ENCODE measurements around the gene CHRM4.

CHRM4 gene

DNA sequence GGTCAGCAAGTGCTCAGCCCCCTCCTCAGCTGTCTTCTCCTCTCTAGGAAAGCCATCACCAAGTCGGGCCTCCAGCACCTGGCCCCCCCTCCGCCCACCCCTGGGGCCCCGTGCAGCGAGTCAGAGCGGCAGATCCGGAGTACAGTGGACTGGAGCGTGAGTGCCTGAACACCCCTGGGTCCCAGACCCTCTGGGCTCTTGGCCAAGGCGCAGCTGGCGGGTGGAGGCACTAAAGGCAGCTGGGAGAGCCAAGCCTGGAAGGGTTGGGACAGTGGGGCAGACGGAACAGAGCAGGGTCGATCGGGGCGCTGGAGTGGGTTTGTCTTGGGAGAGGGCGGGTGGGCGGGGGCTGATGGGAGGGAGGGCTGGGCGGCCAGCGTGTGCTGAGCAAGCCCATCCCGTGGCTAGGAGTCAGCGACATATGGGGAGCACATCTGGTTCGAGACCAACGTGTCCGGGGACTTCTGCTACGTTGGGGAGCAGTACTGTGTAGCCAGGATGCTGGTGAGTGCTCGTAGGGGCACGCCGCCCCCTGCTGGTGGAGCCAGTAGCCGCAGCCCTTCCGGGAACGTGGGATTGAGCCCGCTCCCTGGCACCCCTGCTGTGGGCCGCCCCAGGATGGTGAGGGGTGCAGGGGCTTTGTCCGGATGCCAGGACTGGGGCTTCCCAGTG is 24.2 kb downstream of the CHRM4 start:
- peak; percentile 84 for DNase-seq

DNA sequence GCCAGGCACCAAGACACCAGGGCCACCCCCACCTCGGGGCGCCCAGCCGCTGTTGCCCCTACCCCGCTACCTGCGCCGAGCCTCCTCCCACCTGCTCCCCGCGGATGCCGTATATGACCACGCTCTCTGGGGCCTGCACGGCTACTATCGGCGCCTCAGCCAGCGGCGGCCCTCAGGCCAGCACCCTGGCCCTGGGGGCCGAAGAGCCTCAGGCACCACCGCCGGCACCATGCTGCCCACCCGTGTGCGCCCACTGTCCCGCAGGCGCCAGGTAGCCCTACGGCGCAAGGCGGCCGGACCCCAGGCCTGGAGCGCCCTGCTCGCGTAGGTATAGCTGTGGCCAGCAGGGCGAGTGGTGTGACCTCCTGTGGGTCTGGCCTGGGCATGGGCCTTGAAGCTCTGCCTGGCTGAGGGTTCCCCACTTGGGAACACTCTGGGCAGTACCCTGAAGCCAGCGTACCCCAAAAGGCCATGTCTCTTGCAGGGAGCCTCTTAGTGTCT is 24.9 kb downstream of the CHRM4 start:
- DNase-seq = no peak

DNA sequence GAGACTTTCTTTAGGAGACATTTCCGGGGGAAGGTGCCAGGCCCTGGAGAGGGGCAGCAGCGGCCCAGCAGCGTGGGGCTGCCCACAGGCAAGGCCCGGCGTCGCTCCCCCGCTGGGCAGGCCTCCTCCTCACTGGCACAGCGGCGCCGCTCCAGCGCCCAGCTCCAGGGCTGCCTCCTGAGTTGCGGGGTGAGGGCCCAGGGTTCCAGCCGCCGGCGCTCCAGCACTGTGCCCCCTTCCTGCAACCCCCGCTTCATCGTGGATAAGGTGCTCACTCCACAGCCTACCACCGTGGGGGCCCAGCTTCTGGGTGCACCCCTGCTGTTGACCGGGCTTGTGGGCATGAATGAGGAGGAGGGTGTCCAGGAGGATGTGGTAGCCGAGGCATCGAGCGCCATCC is 25.3 kb downstream of the CHRM4 start:
- DNase-seq = no peak

DNA sequence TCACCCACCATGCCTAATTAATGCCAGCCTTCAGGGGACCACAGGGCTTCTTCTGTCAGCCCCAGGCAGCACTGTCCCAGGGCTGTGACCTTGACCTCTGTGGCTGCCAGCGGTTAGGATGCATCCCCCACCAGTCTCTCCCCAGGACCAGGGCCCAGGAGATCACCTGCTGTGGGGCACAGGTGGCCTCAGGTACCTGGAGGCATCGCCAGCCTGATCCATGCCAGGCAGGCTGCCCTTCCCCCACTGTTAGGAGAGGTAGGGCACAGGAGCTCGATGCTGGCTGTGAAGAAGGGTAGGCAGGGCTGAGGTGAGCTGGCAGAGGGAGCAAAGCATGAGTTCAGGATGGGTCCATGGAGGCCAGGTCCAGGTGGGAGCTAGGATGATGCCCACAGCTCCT is 26.8 kb downstream of the CHRM4 start:
- DNase-seq = no peak

DNA sequence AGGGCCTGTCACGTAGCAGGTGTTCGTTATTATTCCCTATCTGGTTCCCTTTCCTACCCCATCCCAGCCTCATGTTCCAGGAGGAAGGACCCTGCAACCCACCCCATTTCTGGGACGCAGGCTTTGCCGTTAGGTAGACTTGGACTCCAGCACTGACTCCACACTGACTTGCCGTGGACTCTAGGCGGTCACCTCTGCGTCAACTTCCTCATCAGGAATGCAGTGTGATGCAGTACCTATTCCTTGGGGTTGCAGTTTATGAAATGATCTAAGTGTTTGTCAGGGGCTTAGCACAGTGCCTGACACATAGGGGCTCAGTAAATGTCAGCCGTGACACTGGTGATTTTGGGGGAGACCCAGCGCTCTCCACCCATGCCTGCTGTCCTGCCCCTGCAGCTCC is 27.5 kb downstream of the CHRM4 start:
- DNase-seq = no peak

DNA sequence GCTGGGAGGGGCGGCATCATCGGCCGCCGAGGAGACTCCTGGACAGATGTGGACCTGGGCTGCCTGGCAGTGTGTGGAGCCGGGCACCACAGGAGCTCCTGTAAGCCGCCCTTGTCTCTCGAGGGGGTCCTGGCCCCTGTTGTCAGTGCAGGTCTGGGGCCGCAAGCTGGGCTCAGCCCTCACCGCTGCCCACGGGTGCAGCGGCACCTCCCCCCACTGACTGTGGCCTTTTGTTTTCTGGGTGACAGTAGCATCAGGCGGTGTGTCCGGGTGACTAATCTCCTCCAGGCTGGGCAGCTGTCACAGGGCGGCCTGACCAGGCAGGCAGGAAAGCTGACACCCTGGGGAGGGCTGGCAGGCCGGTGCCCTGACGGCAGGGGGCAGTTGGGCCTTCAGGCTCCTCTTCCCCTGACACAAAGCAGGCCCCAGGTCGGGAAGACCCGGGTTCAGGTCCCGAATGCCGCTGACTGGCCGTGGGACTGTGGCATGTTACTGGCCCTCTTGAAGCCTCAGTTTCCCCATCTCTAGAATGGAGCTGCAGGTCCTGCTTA is 28.0 kb downstream of the CHRM4 start:
- no peak for DNase-seq

DNA sequence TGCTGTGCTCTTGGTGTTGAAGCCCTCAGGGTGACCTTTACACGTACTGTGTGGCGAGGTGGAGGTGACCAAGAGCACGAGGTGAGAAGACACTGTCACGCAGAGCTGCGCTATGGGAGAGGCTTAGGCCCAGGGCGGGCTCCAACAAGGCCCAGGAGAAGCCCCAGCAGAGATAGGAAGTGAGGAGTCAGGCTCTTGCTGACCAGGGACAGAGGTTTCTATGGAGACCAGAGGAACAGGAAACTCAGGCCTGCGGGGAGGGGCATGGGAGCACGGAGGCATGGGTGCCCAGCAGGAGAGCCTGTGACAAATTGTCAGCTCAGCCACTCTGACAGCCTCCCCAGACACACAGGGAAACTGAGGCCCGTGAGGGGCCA is 28.6 kb downstream of the CHRM4 start:
- no peak for DNase-seq

DNA sequence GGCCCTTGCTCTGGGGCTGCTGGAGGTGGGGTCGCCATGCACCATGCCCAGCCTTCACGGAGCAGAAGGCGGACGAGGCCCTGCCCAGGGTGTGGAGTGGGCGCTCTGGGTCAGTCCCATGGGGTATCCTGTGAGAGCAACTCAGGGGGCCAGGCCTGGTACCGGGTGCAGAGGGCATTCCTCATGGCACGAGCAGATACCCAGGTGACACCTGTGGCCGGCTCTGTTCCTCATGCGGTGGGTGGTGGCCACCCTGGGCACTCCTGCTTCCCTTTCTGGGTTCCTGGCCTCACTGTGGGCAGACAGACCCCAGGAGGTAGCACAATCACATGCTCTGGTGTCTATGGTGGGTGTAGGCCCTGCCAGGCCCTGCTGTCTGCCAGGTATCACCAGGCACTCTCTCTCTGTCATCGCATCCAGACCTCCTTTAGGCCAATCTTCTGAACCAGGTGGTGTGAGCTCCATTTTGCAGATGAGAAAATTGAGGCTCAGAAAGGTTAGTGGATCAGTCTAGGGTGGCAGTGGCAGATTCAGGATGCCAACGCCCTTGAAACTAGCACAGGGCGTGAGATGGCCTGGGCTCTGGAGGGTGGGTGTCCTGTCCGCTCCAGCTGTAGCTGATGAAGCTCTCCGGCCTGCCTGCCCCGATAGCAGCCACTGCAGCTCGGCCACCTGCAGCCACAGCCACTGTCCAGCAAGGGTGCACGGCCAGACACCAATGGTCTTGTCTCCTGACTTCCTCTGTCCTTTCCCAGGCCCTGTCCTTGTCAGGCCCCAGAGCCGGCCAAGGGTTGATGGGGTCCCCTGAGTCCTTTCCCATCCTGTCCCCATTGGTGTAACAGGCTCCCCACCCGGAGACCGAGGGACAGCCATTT is 29.2 kb downstream of the CHRM4 start:
- no peak for DNase-seq

DNA sequence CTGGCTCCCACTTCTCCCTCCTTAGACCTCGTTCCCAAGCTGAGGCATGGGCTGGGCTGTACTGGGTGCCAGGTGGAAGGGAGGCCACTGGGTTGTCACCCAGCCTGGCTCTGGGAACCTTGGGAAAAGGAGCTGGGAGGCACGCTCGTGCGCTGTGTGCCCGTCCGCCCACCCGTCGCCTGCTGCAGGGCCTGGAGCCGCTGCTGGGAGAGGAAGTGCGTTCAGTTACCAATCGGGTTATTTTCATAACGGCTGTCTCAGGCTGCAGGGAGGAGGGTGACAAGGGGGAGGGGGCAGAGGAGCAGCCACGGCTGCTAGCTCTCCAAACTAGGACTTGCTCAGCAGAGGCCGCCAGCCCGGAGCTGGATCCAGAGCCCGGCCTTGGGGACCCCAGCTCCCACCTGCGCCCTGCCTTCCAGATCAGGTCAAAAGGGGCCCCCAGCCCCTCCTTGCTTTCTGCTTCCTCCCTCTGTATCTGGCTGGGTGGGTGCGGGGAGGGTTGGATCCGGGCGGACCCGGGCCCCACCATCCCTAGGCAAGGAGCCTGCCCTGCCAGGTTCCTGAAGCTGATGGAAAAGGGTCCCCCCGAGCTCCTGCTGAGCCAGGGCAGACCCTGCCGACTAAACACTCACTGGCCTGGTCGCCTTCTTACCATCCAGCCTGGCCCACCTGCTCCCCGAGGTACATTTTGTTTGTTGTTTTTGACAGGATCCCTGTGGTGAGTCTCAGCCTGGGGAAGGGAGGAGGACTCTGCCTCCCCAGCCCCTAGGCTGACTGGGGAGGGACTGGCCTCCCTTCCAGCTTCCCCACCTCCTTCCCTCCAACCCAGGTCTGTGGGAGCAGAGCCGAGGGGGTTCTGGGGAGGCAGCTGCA is 30.1 kb downstream of the CHRM4 start:
- peak; percentile 76 for DNase-seq

DNA sequence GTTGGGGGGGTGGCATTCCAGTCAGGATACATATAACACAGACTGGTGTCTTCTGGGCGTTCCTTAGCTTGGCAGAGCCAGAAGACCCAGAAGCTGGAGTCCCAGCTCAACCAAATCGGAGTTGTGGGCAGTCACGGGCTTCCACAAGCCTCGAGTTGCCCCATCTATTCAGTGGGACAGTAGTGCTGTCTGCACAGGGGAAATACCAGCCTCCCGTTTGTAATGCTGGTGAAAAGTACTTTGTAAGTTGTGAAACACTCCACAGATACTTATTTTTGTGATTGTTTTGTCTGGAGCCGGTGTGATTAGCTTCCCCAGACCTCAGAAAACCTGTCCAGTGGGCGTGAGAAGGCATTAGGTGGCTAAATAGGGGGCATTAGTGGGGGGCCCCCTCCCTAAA is 30.7 kb downstream of the CHRM4 start:
- no peak for DNase-seq

DNA sequence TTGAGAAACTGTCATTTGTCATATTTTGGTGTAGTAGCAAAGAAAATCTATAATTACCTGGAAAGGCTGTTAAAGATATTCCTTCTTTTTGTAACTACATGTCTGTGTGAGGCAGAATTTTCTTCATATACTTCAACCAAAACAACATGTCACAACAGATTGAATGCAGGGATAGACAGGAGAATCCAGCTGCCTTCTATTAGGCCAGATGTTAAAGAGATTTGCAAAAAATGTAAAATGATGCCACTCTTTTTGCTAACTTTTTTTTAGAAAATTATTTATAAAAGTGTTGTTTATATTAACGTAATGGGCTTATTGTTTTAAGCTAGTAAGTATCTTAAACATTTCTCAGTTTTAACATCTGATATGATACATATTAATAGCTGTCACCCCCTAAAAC is 31.6 kb downstream of the CHRM4 start:
- no peak for DNase-seq

DNA sequence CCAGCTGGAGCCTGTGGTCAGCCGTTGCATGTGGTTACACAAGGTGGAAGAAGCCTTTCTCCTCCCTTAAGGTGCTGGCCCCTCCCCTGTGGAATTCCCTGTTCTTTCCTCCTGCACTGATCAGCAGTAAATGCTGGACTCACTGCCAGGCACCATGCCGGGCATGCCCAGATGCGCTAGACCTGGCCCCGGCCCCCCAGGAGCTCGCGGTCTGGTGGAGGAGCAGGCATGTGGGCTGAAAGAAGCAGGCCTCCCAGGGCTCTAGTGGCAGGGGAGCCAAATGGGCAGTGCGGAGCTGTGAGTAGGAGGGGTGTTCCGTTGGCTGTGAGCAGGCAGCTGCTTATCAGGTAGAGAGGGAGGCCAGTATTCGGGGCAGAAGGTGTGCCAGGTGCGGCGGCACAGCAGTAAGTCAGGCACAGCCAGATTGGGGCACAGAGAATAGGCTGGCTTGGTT is 34.1 kb downstream of the CHRM4 start:
- DNase-seq = no peak

DNA sequence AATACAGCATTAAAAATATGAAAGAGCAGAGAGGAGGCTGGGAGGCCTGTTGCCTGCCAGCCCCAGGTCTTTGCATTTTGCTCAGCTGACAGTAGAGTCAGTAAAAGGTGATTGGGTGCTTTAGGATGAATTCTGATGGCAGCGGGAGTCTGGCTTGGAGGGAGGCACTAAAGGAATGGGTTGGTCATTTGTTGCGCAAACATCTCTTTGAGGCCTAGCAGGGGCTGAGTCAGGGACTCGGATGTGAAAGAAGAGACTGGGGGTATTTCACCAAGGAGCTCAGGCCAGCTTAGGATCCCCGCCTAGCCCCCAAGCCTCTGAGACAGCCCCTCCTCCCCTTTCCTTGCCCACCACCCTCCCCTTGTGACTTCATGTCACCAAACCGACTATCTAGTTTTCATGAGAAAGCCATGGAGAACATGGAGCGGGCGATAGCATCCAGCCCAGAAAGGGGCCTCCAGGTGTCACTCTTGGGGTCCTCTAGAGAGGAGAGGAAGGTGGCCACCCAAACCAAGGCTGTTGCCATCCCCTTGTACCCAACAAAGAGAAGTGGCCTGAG is 34.6 kb downstream of the CHRM4 start:
- no peak for DNase-seq

DNA sequence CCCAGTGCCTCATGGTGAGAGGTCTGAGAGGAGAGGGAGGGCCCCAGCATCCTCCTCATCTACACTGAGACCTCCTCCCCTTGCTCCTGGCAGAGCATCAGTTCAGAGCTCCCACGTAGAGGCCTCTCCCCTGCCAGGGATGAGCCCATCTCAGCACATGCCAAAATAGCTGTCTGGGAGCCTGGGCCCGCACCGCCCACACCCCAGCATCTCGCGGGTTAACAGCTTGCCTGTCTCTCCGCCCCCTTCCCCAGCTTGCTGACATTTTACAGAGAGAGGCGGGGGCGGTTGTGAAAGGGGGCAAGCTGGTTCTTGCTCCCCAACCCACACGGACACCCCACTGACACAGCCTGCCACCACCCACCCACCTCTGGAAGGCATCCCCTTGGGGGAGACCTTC is 37.9 kb downstream of the CHRM4 start:
- DNase-seq = no peak

DNA sequence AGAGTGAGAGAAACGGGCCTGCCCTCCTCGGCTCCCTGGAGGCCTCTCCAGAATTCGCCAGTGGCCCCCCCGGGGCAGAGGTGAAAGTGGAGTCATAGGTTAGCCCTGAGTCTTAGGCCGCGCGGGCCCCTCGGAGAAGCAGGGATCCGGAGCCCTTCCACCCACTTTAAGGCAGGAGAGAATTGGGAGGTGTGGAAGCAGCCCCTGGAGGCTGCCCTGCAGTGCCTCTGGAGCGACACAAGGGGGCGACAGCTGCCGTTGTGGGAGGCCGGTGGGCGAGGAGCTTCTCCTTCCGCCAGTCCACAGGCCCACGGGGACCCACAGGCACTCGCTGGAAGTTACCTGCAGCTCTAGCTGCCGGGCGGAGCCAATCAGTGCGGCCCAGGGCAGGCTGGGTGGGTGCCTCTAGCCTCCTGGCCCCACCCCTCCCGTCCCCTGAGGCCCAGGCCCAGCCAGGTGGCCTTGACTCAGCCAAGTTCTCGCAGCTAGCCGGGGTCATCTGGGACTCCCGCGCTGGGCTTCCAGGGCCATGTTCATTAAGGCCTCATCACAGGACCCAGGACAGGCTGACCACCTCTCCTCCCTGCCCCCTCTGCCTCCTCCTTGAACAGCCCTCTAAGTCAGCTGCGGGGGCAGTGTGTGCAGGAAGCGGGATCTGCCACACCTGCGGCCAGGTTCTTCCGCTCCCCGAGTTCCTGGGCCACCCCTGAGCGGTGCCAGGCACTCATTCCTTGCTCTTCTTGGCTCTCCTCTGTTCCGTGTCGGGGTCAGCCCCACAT is 39.3 kb downstream of the CHRM4 start:
- no peak for DNase-seq

DNA sequence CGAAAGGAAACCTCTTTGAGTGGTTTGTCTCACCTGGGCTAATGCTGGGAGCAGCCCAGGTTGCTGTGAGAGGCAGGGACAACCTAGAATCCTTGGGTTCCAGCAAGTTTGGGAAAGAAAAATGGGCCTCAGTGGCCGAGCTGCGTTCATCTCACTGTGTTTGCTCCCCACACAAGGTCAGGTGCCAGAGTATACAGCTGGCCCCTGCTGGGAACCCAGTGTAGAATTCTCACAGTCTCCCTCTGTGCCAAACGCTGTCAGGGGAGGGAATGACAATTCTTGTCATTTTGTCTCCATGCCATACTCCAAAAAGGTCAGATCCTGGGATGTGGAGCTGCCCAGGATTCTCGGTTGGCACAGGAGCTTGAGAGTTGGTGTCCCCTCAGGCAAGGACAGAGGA is 40.0 kb downstream of the CHRM4 start:
- no peak for DNase-seq

DNA sequence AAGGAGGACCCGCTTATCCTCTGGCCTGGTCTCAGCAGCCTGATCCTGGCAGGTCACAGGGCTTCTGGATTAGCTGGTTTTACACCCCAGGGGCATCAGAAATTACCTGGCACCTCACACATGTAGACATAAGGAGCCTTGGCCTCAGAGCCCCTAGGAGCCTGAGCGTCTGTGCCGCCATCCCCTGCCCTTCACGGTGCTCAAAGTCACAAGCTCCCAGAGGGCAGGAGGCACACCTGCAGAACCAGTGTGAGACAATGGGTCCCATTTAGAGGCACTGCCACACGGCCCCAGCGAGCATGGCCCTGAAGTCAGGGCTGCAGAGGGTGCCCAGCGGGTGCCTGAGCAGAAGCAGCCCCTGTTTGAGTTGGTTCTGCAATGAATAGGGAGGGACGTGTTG is 40.4 kb downstream of the CHRM4 start:
- no peak for DNase-seq

DNA sequence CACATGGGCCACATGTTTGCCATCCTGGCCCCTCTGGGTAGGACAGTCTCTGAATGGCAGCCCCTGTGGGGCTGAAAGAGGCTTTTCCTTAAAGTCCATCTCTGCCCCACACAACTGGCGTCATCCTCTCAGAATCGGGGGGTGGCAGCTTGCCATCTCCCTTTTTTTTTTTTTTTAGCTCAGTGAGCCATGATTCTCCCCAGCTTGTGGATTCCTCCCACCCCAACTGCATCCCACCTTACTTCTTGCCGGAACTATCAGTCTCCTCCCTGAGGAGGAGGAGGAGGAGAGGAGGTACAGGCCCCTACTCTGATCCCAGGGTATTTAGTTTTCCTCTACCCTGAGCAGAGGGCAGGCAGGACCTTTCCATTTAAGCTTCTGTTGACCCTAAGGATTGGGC is 40.9 kb downstream of the CHRM4 start:
- DNase-seq = no peak

DNA sequence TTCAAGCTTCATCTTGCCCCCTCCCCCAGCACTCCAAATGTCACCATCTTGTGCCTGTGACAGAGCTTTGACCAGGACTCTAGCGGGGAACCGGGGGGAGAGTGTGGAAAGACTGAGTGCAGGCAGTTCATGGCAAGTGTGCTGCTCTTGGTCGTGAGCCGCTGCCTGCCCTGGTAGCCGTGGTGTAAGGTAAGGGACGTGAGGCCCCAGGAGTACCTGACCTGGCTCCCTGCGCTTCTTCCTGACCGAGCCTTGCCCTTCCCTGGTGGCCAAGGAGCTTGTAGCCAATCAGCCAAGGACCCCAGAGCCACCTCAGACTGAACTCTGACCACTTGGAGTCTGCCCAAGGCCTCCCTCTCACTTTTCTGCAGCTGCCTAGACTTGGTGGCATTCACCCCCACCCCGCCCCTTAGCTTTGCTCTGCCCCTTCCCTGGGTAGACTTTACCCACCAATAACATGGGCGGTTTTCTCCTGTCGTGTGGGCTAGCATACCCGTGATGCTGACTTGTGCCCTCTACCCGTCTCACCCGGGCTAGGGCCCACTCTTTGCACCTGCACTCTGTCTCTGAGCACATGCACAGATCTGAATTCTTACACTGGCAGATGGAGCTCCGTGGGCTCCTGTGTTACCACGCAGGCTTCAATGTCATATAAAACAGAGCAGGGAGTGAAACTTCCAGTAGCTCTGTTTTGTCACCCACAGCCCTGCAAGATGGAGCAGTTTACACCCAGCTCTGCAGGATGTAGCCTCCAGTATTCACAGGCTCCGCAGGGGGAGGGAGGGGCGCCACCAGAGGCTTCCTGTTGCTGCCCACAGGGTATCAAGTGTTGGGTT is 42.8 kb downstream of the CHRM4 start:
- DNase-seq = no peak

DNA sequence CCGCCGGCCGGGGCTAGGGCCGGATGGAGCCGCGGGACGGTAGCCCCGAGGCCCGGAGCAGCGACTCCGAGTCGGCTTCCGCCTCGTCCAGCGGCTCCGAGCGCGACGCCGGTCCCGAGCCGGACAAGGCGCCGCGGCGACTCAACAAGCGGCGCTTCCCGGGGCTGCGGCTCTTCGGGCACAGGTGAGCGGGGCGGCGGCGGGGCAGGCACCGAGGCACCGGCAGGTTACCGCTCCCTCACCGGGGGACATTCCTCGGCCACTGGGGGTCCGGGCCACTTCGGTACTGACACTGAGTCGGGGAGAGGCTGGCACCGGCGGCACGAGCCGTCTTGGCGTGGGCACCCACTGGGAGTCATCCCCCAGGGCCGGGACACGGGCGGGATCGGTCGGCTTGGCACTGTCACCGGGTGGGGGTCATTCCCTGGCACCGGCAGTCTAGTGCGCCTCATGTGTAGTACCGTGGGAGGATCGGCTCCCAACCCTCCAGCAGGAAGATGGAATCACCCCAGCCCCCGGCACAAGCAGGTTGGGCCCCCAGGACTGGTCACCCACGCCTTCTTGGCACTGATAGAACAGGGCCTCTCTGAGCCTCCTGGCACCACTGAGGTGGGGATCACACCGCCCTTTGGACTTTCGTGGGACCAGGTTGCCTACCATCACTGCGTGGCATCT is 43.8 kb downstream of the CHRM4 start:
- no peak for DNase-seq

Data from right forelimb (tissue), 1 donor.